GOT3 (cell line): Measurements from ENCODE around the gene MSX1.
"Not testable (repeated sequence)": the region's sequence is repeated elsewhere in the genome, so short reads cannot be mapped to it uniquely, and the experiment has no call there.

ENCODE experiments used
- DNase-seq: peaks from one replicate; lab custom pipeline; 2025; ENCODE audit warnings: mixed read lengths; lab: John Stamatoyannopoulos, UW

MSX1 gene

DNA sequence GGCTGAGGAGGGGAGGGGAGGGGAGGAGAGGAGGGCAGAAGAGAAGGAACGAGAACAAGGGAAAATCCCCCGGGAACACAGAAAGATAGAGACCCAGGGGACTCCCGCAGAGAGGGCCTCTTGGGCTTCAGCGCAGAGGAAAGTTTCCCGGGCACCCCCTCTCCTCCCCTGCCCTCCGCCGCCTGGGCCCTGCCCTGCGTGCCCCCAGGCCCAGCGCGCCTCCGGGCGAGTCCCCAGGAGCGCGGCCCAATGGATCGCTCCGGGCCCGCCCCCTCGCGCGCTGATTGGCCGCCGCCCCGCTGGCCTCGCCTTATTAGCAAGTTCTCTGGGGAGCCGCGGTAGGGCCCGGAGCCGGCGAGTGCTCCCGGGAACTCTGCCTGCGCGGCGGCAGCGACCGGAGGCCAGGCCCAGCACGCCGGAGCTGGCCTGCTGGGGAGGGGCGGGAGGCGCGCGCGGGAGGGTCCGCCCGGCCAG lies at the start of gene MSX1:
TSS of gene MSX1 (plus strand) at position 341 of the 474 bp plus-strand sequence. CDS start 235 bp downstream, outside the sequence.
- DNase-seq = peak; percentile 42

DNA sequence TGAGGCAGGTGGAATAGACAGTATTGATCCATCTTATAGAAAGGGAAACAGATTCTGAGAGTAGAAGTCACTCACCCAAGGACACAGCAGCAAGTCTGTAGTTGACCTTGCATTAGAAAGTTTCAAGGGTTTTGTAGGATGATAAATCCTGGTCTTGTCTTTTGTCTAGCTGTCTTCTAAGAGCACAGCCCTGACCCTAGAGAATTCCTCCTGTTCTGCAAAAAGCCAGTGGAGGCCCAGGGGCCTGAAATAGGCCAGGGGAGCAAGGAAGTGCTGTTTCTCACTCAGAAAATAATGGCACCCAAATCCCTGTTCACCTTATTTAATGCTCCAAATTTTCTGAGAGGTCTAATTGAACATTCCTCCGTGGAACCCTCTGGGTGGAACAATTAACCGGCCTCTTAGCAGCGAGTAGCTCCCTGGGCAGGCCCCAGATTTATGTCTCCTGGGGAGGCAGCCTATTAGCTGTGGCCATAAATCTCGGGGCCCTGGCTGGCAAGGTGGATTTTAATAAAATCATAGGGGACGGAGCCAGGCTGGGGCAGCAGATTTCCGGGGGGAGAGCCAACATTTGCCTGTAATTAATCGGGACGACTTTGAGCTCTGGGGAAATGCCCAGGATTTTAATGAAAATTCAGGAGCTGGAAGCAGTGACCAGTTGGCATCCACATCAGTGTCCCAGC lies 49.2 kb upstream of the MSX1 start:
- no peak for DNase-seq

DNA sequence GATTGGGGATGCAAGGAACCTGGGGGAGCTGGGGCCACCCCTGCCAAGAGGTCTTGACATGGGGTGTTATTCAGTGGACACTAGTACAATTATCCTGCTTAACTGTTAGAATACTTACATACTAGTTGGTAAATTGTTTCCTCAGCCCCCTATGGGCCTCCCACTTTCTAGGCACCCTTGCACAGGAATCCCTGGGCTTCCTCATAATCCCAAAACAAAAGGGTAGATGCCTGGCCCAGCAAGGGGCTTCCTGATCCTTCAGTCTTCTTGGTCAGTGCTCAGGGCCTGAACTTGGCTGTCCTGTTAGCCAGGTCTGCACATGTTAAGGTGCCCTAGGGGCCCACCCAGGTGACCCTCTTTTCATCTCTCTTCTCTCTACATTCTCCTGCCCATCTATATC lies 48.7 kb upstream of the MSX1 start:
- no peak for DNase-seq

DNA sequence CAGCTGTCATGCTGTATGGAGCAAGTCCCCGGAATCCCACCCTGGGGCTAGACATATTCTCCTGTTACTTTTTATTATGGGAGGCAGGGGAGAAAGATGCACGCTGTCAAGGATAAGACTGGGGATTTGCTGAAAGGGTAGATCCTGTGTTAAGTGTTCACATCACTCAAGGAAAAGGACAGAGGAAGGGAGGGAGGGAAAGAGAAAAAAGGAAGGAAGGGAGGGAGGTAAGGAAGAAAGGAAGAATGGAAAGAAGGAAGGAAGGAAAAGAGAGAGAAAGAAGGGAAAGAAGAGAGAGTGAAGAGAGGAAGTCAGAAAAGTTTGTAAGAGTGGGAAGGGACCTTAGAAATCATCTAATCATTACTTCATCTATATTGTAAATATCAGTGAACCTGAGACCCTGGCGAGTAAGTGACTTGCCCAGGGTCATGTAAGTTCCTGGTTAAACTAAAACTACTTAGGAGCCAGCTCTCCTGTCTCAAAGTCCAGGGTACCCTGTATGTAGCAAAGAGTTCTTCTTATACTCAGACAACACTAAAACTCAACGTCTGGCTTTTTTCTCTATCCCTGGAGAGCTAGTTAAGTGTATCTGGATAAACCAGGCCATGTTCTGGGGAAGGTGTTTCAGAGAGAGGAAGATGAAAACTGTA lies 47.2 kb upstream of the MSX1 start:
- DNase-seq = no peak

DNA sequence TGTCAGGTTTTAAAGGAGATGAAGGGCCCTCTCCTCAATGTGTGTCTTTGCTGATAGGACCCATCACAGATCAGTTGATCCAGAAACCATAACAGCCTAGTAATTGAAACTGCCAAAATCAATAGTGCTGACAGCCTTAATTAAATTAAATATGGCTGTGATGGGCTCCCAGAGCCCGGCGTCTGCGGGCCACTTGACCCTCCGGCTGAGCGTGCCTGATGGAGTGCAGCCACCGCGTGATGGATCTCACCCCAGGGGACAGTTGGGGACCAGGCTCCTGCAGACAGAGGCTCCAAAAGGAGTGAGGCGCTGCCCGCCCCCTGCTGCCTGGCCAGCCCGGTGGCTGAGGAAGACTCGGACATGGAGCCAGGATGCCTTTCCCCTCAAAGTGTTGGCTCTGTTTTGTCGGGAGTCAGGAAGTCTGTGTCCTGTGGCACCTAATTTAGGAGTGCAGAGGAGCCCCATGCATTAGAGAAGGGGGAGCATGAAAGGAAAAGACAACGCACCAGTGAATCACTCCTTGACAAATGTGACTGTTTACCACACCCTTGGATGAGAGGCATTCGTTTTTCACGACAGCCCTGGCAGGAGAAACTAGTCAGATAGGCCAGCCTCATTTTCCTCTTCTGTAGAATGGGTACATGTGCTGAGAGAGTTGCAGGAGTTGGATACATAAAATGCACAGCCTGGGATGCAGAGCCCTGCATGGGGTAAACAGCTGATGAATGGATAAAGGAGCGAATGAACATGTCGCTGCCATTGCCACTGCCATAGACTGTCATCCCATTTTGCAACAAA lies 40.9 kb upstream of the MSX1 start:
- DNase-seq = no peak

DNA sequence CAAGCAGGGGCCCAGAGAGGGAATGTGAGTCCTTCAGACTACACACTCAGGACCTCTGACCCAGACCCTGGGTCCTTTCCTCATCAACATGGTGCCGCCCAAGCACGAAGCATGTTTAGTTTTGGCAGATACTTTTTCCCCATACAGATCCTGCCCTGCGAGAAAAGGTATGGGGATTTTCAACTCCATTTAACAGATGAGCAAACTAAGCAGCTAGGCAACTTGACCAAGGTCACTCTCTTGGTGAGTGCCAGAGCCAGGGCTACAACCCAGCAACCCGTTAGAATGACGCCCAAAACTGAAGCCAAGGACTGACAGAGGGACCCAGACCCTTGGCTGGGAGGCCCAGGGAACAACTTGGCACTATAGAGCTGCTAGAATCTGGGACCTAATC lies 40.3 kb upstream of the MSX1 start:
- DNase-seq = no peak

DNA sequence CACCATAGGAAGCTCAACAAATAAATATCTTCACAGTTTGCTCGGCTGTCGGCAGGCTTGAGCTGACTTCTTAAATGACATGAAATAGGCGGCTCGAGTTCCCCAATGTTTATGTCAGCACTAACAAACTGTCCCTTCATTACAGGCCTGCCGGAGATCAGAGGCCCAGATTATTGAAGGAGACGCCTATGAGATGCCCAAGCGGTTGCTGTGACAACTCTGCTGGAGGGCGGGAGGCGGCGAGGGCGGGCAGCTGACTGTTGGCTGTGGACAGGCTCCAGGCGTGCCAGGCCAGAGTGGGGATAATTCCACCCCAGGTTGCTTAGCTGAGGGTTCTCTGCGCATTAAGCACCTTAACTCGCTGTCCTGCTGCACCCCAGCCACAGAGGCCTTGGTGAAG lies 39.2 kb upstream of the MSX1 start:
- DNase-seq = no peak

DNA sequence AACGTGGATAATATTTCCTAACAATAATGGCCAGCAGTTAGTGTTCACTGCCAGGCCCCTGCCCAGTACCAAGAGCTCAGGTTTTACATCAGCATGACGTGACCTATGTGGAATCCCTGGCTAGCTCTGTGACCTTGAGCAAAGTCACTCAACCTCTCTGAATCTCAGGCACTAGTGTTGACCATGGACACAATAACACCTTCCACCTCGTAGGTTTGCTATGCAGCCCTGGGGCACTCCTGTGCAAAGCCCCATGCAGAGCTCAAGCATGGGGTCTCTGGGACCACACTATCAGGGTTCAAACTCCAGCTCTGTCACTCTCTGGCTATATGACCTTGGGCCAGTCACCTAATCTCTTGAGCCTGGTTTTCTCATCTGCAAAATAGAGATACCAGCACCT lies 38.7 kb upstream of the MSX1 start:
- no peak for DNase-seq

DNA sequence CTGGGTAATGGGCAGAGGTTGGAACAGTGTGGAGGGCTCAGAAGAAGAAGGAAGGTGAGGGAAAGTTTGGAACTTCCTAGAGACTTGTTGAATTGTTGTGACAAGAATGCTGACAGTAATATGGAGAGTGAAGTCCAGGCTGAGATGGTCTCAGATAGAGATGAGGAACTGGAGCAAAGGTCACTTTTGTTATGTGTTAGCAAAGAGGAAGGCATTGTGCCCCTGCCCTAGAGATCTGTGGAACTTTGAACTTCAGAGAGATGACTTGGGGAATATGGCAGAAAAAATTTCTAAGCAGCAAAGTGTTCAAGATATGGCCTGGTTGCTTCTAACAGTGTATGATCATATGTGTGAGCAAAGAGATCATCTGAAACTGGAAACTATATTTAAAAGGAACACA lies 37.9 kb upstream of the MSX1 start:
- no peak for DNase-seq

DNA sequence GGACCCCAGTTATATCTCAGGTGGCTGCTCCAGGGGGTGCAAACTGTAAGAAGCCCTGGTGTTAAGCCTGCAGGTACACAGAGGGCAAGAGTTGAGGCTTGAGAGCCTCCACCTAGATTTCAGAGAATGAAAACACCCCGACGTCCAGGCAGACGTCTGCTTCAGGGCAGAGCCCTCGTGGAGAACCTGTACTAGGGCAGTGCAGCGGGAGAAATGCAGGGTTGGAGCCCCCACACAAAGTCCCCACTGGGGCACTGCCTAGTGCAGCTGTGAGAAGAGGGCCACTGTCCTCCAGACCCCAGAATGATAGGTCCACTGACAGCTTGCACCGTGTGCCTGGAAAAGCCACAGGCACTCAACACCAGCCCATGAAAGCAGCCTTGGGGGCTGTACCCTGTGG lies 37.2 kb upstream of the MSX1 start:
- not testable (repeated sequence) for DNase-seq

DNA sequence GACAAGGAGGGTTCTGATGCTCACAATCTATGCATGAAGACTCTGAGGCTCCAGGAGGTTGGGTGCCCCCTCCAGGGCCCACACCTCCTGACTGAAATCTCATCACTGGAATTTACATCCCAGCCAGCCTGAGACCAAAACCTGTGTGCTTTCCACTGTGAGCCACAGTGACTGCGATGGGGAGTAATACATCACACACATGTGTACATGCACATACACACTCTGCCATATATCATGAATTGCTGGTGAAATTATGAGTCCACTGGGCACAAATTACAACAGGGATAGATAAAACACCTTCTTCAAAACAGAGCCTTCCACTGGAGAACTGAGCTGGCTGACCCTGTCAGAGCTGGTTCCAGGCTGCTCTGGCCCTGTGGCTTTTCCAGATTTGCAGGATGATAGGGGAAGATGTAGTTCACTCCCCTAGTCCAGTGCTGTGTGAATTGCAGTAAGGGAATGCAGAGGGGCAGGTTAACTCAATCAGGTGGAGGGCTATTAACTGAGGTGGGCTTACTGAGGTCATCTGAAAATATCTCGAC lies 35.8 kb upstream of the MSX1 start:
- no peak for DNase-seq

DNA sequence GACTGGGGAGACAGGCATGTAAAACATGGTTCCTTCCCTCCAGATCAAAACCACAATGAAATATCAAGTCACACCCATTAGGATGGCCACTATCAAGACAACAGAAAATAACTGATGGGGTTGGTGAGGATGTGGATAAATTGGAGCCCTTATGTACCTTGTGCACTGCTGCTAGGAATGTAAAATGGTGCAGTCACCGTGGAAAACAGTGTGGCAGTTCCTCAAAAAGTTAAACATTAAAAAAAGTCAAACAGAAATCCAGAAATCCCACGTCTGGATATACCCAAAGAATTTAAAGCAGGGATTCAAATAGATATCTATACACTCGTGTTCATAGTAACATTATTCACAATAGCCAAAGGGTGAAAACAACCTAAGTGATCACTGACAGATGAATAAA lies 35.2 kb upstream of the MSX1 start:
- no peak for DNase-seq

DNA sequence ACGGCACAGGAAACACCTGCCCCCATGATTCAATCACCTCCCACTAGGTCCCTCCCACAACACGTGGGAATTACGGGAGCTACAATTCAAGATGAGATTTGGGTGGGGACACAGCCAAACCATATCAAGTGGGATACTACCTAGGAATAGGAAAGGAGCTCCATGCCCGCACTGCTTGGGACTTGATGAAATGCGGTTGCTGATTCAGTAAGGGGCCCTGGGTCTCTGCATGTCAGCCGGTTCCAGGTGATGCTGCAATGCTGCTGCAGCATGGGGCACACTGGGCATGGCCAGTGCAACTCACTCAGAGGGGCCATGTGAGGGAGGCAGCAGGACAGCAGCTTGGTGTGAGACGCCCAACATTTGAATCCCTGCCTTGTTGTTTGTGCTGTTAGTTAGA lies 34.0 kb upstream of the MSX1 start:
- no peak for DNase-seq

DNA sequence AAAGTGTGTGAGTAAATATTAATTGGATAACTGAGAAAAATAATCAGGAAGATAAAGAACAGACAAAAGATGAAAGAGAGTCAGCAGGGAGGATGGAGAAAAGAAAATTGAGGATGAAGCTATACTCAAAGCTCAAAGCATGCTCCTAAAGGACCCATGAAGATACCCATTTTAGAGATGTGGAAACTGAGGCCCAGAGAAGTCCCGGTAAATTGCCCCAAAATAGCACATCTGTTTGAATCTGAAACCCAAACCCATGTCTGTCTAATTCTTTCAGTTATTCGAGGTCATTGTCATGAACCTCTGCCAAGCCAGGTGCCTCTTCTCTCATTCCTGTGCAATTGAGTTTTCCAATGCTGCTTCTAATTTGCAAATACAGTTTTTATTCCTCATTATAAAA lies 29.6 kb upstream of the MSX1 start:
- DNase-seq = no peak

DNA sequence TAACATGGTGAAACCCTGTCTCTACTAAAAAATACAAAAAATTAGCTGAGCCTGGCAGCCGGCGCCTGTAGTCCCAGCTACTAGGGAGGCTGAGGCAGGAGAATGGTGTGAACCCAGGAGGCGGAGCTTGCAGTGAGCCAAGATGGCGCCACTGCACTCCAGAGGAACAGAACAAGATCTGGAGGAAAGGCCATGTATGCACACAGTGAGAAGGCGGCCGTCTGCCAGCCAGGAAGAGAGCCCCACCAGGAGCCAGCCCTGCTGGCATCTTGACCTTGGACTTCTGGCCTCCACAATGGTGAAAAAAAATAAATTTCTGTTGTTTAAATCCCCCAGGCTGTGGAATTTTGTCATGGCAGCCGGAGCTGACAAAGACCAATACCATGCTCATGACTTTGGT lies 28.2 kb upstream of the MSX1 start:
- no peak for DNase-seq

DNA sequence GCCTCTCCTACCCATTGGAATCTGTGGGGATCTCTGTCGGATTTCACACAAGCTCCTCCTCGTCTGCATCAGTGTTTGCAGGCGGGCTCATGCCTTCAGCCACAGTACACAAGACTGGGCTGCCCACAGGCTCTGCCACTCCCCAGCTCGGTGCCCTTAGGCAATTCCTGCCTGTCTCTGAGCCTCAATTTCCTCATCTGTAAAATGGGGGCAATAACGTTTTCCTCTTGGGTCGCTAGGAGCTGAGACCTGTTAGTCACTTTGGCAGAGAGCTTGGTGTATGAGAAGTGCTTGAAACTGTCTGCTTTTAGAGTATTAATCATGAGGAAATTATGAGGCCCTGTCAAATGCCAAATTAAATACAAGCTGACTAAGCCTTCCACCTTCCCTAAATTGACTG lies 27.6 kb upstream of the MSX1 start:
- DNase-seq = no peak

DNA sequence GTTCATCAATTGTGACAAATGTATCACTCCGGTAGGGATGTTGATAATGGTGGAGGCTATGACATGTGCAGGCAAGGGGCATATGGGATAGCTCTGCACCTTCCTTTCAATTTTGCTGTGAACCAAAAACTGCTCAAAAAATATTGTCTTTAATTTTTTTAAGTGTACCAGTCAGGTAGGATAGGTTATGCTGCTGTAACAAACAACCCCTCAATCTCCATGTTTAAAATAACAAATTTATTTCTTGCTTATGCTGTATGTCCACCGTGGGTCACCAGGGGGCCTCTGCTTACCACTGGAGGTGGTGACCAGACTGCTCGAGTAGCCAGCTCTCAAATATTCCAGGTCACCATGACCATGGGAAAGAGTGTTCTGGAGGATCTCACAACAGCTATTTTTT lies 23.4 kb upstream of the MSX1 start:
- DNase-seq = no peak

DNA sequence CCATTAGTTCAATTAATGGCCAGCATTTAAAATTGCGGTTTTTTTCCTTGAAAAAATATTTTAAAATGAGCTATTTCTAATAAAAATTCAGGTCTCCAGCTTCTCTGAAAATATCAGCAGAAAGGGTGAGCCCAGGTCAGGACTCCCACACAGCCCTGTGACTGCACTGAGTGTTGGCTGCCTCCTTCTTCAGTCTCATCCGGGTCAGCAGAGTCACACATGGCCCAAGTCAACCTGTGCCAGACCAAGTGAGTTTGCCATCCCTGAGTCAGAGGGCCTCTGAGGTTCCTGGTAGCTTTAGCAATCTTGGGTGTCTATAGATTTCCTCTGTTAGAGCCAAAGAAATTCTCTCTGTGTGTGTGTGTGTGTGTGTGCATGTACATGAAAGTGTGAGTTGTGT lies 22.1 kb upstream of the MSX1 start:
- no peak for DNase-seq

DNA sequence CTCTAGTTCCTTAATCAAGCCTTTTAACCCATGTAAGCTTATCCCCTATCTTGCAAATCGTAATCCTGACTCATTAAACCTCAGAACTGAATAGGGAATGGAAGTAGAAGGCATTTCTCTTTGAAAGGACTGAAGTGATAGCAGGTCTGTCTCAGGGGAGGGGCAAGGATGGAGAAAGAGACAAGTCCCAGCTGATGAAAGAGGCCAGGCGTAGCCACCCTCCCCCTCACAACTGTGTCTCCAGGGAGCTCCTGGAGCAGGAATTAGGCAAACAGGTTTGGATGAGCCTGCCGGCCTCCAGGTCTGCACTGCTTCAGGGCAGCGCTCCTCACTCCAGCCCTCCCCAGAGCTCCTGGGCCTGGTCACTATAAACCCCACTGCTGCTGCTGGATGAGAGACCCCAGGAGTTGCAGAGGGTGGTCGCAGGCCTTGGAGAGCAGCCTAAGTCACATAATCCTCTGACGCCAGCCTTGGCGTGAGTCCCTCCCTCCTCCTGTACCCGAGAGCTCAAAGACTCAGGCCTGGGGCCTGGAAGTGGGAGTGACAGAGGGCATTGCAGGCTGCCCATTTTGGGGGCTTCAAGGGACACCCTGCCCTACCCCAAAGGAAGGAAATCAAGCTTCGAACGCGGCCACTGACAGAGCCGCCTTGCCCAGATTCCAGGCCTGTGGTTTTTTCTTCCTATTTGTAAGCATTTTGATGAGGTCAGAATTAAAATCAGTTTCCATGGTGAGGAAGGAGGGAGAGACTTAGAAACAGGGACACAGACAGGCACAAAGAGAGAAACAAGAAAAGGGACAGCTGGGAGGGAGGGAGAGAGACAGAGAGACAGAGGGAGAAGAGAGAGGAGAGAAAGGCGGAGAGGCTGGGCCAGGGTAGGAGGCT lies 21.2 kb upstream of the MSX1 start:
- DNase-seq = no peak

DNA sequence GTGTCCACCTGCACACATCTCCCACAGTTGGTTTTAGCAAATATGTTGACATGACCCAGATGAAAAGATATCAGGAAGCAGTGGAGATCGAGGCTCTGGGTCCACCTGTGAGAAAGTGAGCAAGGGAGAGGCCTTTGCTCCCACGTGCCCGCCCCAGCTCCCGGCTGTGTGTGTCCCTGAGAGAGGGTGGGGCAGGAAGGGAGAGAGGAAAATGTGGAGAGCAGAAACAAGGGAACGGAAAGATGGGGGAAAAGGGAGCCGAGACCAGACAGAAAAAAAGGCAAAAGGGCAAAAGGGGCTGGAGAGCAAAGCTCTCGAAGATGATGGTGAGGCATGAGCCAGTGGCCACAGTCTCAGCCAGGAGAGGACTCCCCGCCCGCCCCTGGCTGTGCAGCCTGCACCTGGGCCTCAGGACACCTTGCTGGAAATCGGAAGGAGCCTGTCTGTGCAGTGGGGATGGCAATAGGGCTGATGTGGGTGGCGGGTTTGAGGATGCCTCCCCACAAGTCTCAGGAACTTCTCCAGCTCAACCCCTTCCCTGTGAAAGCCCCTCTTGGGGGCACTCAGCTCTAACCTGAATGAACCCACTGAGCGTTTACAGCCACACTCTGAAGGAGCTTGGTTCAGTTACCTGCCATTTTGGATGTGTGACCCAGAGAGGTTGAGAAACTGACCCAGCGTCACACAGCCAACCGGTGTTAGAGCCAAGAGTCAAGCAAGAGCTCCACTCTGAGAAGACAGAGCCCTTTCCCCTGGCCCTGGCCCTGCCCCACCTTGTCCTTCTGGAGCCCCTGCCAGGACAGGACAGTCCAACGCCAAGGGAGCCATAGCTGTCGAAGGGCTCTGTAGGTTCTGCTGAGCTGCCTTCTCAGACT lies 20.3 kb upstream of the MSX1 start:
- no peak for DNase-seq

DNA sequence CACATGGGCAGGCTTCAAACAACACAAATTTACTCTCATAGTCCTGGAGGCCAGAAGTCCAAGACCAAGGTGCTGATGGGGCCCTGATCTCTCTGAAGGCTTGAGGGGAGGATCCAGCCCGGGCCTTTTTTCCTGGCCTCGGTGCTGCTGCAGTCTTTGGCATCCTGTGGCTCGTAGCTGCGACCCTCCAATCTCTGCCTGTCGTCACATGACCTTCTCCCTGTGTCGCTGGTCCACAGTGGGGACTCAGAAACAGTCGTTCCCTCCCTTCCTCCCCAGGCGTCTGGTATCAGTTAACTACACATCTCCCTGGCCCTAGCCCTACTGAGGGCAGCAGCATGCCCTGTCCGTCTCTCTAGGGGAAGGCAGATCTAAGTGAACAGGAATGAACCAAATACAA lies 19.1 kb upstream of the MSX1 start:
- DNase-seq = no peak
